ENCODE data around the gene ELMO2.

DNA sequence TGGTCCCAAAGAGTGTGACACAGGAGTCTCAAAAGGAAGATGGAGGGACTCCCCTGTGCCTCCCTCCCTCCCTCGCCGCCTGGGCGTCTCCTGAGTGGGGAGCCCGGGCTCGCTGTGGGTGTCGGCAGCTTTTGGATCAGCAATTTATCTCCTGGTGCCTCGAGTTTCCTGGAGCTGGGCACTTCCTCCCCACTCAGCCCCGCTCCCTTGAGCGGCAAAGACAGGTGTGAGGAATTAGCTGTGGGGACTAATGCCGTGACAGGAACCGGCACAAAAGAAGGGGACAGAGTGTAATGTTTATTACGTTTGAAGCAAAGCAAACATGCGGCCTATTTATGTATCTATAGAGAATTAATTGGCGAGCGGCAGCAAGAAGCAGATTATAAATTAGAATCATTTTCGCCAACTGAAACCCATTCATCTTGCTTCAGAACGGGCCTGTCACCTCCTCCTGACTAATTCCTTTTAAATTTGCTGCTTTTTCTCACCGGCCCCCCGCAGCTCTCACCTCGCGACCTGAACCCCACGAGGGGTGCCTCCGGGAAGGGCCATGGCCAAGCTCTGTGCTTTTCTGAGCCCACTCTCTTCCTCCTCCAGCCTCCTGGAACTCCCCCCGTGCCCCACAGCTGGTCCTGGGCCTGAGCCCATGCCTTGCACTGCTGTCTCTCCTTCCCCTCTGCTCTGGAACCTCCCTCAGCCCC is 89.3 kb downstream of the ELMO2 start:
- TF ChIP-seq CTCF (IDR thresholded peaks at IDR 0.05; ENCODE audit: low read length) (no peak), EZH2 (IDR thresholded peaks at IDR 0.05; ENCODE audit: borderline replicate concordance, low read length) (no peak)
